H1 (cell line): Measurements from ENCODE around the gene CTSW. TPM values are rescaled to one million over a fixed set of nuclear protein-coding genes. Genes with fewer than 3 reads are reported as not detected.

Experiments used
- CTCF ChIA-PET: fragments of 300-600 bp; sonication (Branson Sonifier 250); formaldehyde crosslinking; loops from one replicate; lab custom pipeline; 2021; ENCODE audit not compliant: partially characterized antibody; lab: Charles Lee
- POLR2A ChIA-PET: fragments of 300-600 bp; sonication (Branson Sonifier 250); formaldehyde crosslinking; loops from one replicate; lab custom pipeline; 2021; ENCODE audit warnings: inconsistent platforms; ENCODE audit not compliant: partially characterized antibody; lab: Charles Lee
- DNase-seq, 2 experiments: peaks; one replicate each; pipeline versions ENCODE4 v3.0.0 to v3.0.0-alpha.2; 2010 to 2022; ENCODE audit warnings: low spot score in 2 of 2, low read depth in 1 of 2, mixed read lengths in 1 of 2
- FAIRE-seq: peaks from 2 replicates; lab custom pipeline; 2011; peaks lifted over from hg19 to GRCh38; lab: Jason Lieb, UNC
- H2AFZ ChIP-seq: 2 replicates; pipeline ENCODE4 v1.8.1; 2012; ENCODE audit warnings: low read length, inconsistent platforms
- H2AK5ac ChIP-seq: 2 replicates; pipeline ENCODE4 v1.6.1; 2013; ENCODE audit warnings: low read depth, low read length
- H2BK120ac ChIP-seq: replicated peaks from 2 replicates; pipeline ENCODE3; 2013; ENCODE audit warnings: low read depth, low read length, inconsistent platforms
- H2BK12ac ChIP-seq: 2 replicates; pipeline ENCODE4 v1.6.1; 2013; ENCODE audit warnings: low read depth, low read length
- H2BK15ac ChIP-seq: 2 replicates; pipeline ENCODE4 v1.6.1; 2013; ENCODE audit warnings: low read length
- H2BK20ac ChIP-seq: 2 replicates; pipeline ENCODE4 v1.6.1; 2013; ENCODE audit warnings: low read length
- H2BK5ac ChIP-seq: 2 replicates; pipeline ENCODE4 v1.6.1; 2013; ENCODE audit warnings: low read depth, low read length
- H3K14ac ChIP-seq: 2 replicates; pipeline ENCODE4 v1.6.1; 2013; ENCODE audit warnings: inconsistent platforms; ENCODE audit not compliant: insufficient read length
- H3K18ac ChIP-seq: 2 replicates; pipeline ENCODE4 v1.6.1; 2013; ENCODE audit warnings: low read length; ENCODE audit errors: extremely low read depth
- H3K23ac ChIP-seq: 2 replicates; pipeline ENCODE4 v1.6.1; 2013; ENCODE audit warnings: inconsistent platforms; ENCODE audit not compliant: insufficient read length
- H3K23me2 ChIP-seq: 2 replicates; pipeline ENCODE4 v1.6.1; 2013; ENCODE audit warnings: low read depth, low read length
- H3K27ac ChIP-seq: 2 replicates; pipeline ENCODE4 v1.6.1; 2011; ENCODE audit warnings: low read depth, low read length, inconsistent platforms
- H3K27me3 ChIP-seq, 4 experiments: replicated peaks in 1 of 4; 1 replicate in 1 of 4; 2 replicates in 3 of 4; pipeline versions ENCODE4 v1.6.1 to v1.8.1; 2011 to 2013; ENCODE audit warnings: low read length in 3 of 4, mild to moderate bottlenecking in 3 of 4, inconsistent platforms in 2 of 4, mixed read lengths in 2 of 4, moderate library complexity in 1 of 4; ENCODE audit not compliant: control insufficient read depth in 3 of 4, insufficient read depth in 3 of 4; ENCODE audit errors: extremely low read depth in 1 of 4
- H3K36me3 ChIP-seq, 4 experiments: 2 replicates each; pipeline versions ENCODE4 v1.6.1 to v1.8.1; 2011 to 2013; ENCODE audit warnings: mild to moderate bottlenecking in 4 of 4, low read length in 3 of 4, moderate library complexity in 2 of 4, control low read depth in 1 of 4, inconsistent platforms in 1 of 4; ENCODE audit not compliant: insufficient read depth in 4 of 4, control insufficient read depth in 2 of 4
- H3K4ac ChIP-seq: replicated peaks from 2 replicates; pipeline ENCODE3; 2013; ENCODE audit warnings: low read length, low read depth, mixed read lengths, inconsistent platforms; ENCODE audit not compliant: insufficient read length
- H3K4me1 ChIP-seq, 4 experiments: replicated peaks in 1 of 4; 1 replicate in 1 of 4; 2 replicates in 3 of 4; pipeline versions ENCODE4 v1.6.1 to v1.8.1; 2011 to 2013; ENCODE audit warnings: low read length in 3 of 4, inconsistent platforms in 2 of 4, mixed read lengths in 1 of 4; ENCODE audit not compliant: insufficient read depth in 4 of 4, control insufficient read depth in 3 of 4
- H3K4me2 ChIP-seq, 2 experiments: 2 replicates each; pipeline versions ENCODE4 v1.6.1 to v1.8.1; 2011 to 2013; ENCODE audit warnings: low read depth in 2 of 2, low read length in 2 of 2, control low read depth in 1 of 2, inconsistent platforms in 1 of 2, mild to moderate bottlenecking in 1 of 2; ENCODE audit not compliant: insufficient read depth in 1 of 2
- H3K4me3 ChIP-seq, 4 experiments: fragments of 200-600, 300-600 bp in 1 of 4; sonication (generic), shearing (Covaris generic), sonication (Bioruptor Twin) in 1 of 4; 2 replicates each; pipeline versions ENCODE4 v1.5.1 to v1.8.1; 2011 to 2016; ENCODE audit warnings: low read length in 4 of 4, low read depth in 3 of 4, control low read depth in 2 of 4, inconsistent platforms in 2 of 4, mild to moderate bottlenecking in 2 of 4, mixed read lengths in 1 of 4, moderate library complexity in 1 of 4; ENCODE audit not compliant: insufficient read depth in 2 of 4; ENCODE audit errors: extremely low read depth in 1 of 4
- H3K56ac ChIP-seq: replicated peaks from 2 replicates; pipeline ENCODE3; 2013; ENCODE audit warnings: low read depth, mild to moderate bottlenecking, mixed read lengths, low read length, inconsistent platforms; ENCODE audit not compliant: insufficient read length
- H3K79me1 ChIP-seq: 2 replicates; pipeline ENCODE4 v1.6.1; 2013; ENCODE audit warnings: low read depth, low read length, control low read depth
- H3K79me2 ChIP-seq, 2 experiments: 2 replicates each; pipeline versions ENCODE4 v1.6.1 to v1.8.1; 2012 to 2013; ENCODE audit warnings: low read length in 2 of 2, mild to moderate bottlenecking in 2 of 2, inconsistent platforms in 1 of 2; ENCODE audit not compliant: insufficient read depth in 2 of 2, control insufficient read depth in 1 of 2
- H3K9ac ChIP-seq, 4 experiments: replicated peaks in 1 of 4; 1 replicate in 1 of 4; 2 replicates in 3 of 4; pipeline versions ENCODE4 v1.6.1 to v1.8.1; 2011 to 2013; ENCODE audit warnings: low read depth in 3 of 4, low read length in 3 of 4, control low read depth in 2 of 4, mild to moderate bottlenecking in 2 of 4, moderate library complexity in 2 of 4, inconsistent platforms in 1 of 4; ENCODE audit errors: extremely low read depth in 1 of 4
- H3K9me3 ChIP-seq, 2 experiments: 2 replicates each; pipeline versions ENCODE4 v1.6.1 to v1.8.1; 2012 to 2013; ENCODE audit warnings: mild to moderate bottlenecking in 2 of 2, moderate library complexity in 2 of 2, control low read depth in 1 of 2, inconsistent platforms in 1 of 2, low read depth in 1 of 2, low read length in 1 of 2, mixed read lengths in 1 of 2; ENCODE audit not compliant: insufficient read depth in 2 of 2
- H4K20me1 ChIP-seq, 2 experiments: replicated peaks in 1 of 2; 2 replicates each; pipeline versions ENCODE3 to v1.8.1; 2011 to 2013; ENCODE audit warnings: inconsistent platforms in 2 of 2, low read length in 2 of 2, mild to moderate bottlenecking in 1 of 2; ENCODE audit not compliant: insufficient read depth in 2 of 2, control insufficient read depth in 1 of 2
- H4K5ac ChIP-seq: 2 replicates; pipeline ENCODE4 v1.6.1; 2013; ENCODE audit warnings: low read length, low read depth, mixed read lengths, inconsistent platforms; ENCODE audit not compliant: insufficient read length
- H4K8ac ChIP-seq: 2 replicates; pipeline ENCODE4 v1.8.0; 2013; ENCODE audit warnings: mild to moderate bottlenecking, moderate library complexity, low read length, inconsistent platforms; ENCODE audit not compliant: insufficient read depth; ENCODE audit errors: extremely low read depth
- H4K91ac ChIP-seq: replicated peaks from 2 replicates; pipeline ENCODE3; 2013; ENCODE audit warnings: low read length, mixed read lengths, inconsistent platforms; ENCODE audit not compliant: insufficient read length
- CHD2 ChIP-seq: IDR thresholded peaks from 2 replicates; pipeline ENCODE4 v1.6.1; 2012; ENCODE audit warnings: low read length, improper control_type of control experiment
- GTF2F1 ChIP-seq: IDR thresholded peaks from 2 replicates; pipeline ENCODE4 v1.6.1; 2012; ENCODE audit warnings: low read depth, low read length, improper control_type of control experiment, borderline replicate concordance
- JUN ChIP-seq: IDR thresholded peaks from 2 replicates; pipeline ENCODE4 v1.6.1; 2011; ENCODE audit warnings: low read depth, mild to moderate bottlenecking, improper control_type of control experiment, low read length
- KDM4A ChIP-seq: IDR thresholded peaks from one replicate; pipeline ENCODE4 v1.7.1; 2012; ENCODE audit warnings: low read depth, mild to moderate bottlenecking, moderate library complexity, low read length, inconsistent platforms; ENCODE audit not compliant: severe bottlenecking
- KDM5A ChIP-seq: fragments of 200-600 bp; IDR thresholded peaks from 2 replicates; pipeline ENCODE4 v1.7.1; 2012; ENCODE audit warnings: mild to moderate bottlenecking, low read length, inconsistent platforms, mixed read lengths
- MAFK ChIP-seq: IDR thresholded peaks from 2 replicates; pipeline ENCODE4 v1.6.1; 2012; ENCODE audit warnings: low read depth, mild to moderate bottlenecking, improper control_type of control experiment, low read length
- NANOG ChIP-seq: IDR thresholded peaks from 2 replicates; pipeline ENCODE4 v1.6.1; 2011; ENCODE audit warnings: low read length, low read depth, mild to moderate bottlenecking, inconsistent platforms; ENCODE audit not compliant: insufficient read depth, poor library complexity, severe bottlenecking
- RFX5 ChIP-seq: IDR thresholded peaks from 2 replicates; pipeline ENCODE4 v1.6.1; 2011; ENCODE audit warnings: low read depth, low read length, improper control_type of control experiment, borderline replicate concordance
- SP1 ChIP-seq: IDR thresholded peaks from 2 replicates; pipeline ENCODE4 v1.6.1; 2011; ENCODE audit warnings: low read depth, low read length
- TAF1 ChIP-seq: IDR thresholded peaks from 2 replicates; pipeline ENCODE4 v1.6.1; 2011; ENCODE audit warnings: mild to moderate bottlenecking, low read depth, low read length
- TBP ChIP-seq: IDR thresholded peaks from 2 replicates; pipeline ENCODE4 v1.6.1; 2011; ENCODE audit warnings: low read depth, low read length, improper control_type of control experiment
- YY1 ChIP-seq: IDR thresholded peaks from 2 replicates; pipeline ENCODE4 v1.6.1; 2011; ENCODE audit warnings: low read depth, mild to moderate bottlenecking, low read length
- WGBS, 2 experiments: shearing (Covaris generic) in 1 of 2; methylation state at CpG; one replicate each; pipeline versions ENCODE4 v1.1.6 to v1.1.7; 2013 to 2015; ENCODE audit warnings: low lambda C conversion rate in 2 of 2, mixed read lengths in 2 of 2, inconsistent platforms in 1 of 2, low coverage in 1 of 2, missing lambda C conversion rate in 1 of 2; ENCODE audit not compliant: insufficient replicate concordance in 2 of 2, insufficient coverage in 1 of 2, insufficient read length in 1 of 2; ENCODE audit errors: extremely low coverage in 1 of 2, missing lambda C conversion rate in 1 of 2; 5-methylcytosine and 5-hydroxymethylcytosine counted together
- polyA plus RNA-seq, 7 experiments: library from polyadenylated mRNA; depleted of rRNA in 3 of 7; stranded (reverse) in 5 of 7; unstranded in 2 of 7; fragments of >200 nt in 5 of 7; fragments of 200-250 nt in 2 of 7; gene quantifications; 1 replicate in 5 of 7; 2 replicates in 1 of 7; 4 replicates in 1 of 7; pipeline versions ENCODE4 v1.2.1 to v1.2.3, GENCODE V29; 2011 to 2013; ENCODE audit warnings: missing spikeins in 2 of 7, mixed read lengths in 2 of 7
- total RNA-seq: library from RNA; stranded (reverse); fragmentation: NEBNext Ultra II Directional; extraction: Animal tissue kit (Norgen Biotek cat#: 25700); gene quantifications from 2 replicates; pipeline ENCODE4 v1.2.1, GENCODE V29; 2021

Gene CTSW
- total and polyA plus RNA-seq, 2 of the 8 experiments (the other 6 are each of a cell fraction or from before 2014, with no cell fraction given) = not detected

- H3K9ac ChIP-seq = peak overlapping the region in 2 of 4 experiments; percentile 58 to 69; a peak in 2 of 7 replicates
- no peak overlapping the region for H3K23ac ChIP-seq
- H2BK120ac ChIP-seq = no peak overlapping the region
- H2AK5ac ChIP-seq = no peak overlapping the region
- H3K14ac ChIP-seq = no peak overlapping the region
- H2BK20ac ChIP-seq = no peak overlapping the region
- ChIA-PET CTCF (interaction anchor here (0.6 to 19.6 kb wide), 34 partner anchors 10 to 224 kb away, joined by 3 to 283 read pairs (median 8); partner anchors contain the start of genes AP5B1, CFL1, CTSW and EFEMP2), POLR2A (interaction anchor here (0.6 to 39.7 kb wide), 8 partner anchors 16 to 175 kb away, joined by 3 to 1071 read pairs (median 4); partner anchors contain the start of genes CFL1, EFEMP2, KAT5 and MUS81)
- no peak overlapping the region for H4K8ac ChIP-seq
- peaks cover 25% of the 10 kb centered on the region for H3K23me2 ChIP-seq
- 0 out of 2 replicates have a peak overlapping the region, but pooled peaks have one; percentile 87 for H2BK5ac ChIP-seq
- DNase-seq (no peak), FAIRE-seq (no peak)
- H4K91ac ChIP-seq = no peak overlapping the region
- 86% methylated on average over 10 of the region's 14 CpGs; no CpG with 5 or more reads in 1 of the 2 experiments for WGBS, 2 experiments
- no peak overlapping the region for H2BK12ac ChIP-seq
- no peak overlapping the region for H3K56ac ChIP-seq
- H3K18ac ChIP-seq = no peak overlapping the region
- H3K79me2 ChIP-seq = peaks cover 0 to 4% of the 10 kb centered on the region in 2 experiments; a peak in 1 of 4 replicates
- 0 out of 2 replicates have a peak overlapping the region, but pooled peaks have one; percentile 75 for H3K27ac ChIP-seq
- H3K9me3 ChIP-seq = no peaks in the 10 kb centered on the region
- H3K27me3 ChIP-seq = peaks cover 0 to 14% (median 8%) of the 10 kb centered on the region in 4 experiments; a peak in 6 of 7 replicates
- peak overlapping the region; percentile 94 to 97 for H3K4me2 ChIP-seq
- H4K5ac ChIP-seq = no peak overlapping the region
- H3K79me1 ChIP-seq = no peaks in the 10 kb centered on the region
- no peak overlapping the region for H2AFZ ChIP-seq
- H4K20me1 ChIP-seq = peaks cover 6 to 7% of the 10 kb centered on the region in 2 experiments
- peaks cover 0 to 19% (median 11%) of the 10 kb centered on the region in 4 experiments; a peak in 5 of 7 replicates for H3K4me1 ChIP-seq
- H3K36me3 ChIP-seq = peaks cover 8 to 22% (median 18%) of the 10 kb centered on the region in 4 experiments; a peak in 7 of 8 replicates
- no peak overlapping the region for H3K4ac ChIP-seq
- H2BK15ac ChIP-seq = no peak overlapping the region
- H3K4me3 ChIP-seq = peak overlapping the region; percentile 73 to 84 (median 79)
- TF ChIP-seq CHD2 = no peak
- no peak for TF ChIP-seq JUN
- TF ChIP-seq GTF2F1 = no peak
- no peak for TF ChIP-seq KDM4A
- no peak for TF ChIP-seq RFX5
- TF ChIP-seq MAFK = no peak
- TF ChIP-seq YY1 = no peak
- TF ChIP-seq SP1 = no peak
- no peak for TF ChIP-seq TAF1
- no peak for TF ChIP-seq NANOG
- no peak for TF ChIP-seq TBP
- no peak for TF ChIP-seq KDM5A
Observed at GRCh38 chr11:65886826-65887722, 7.4 kb downstream of the CTSW start.
